ENCODE results near the gene LRRC8E.
"Not testable (repeated sequence)": the region's sequence is repeated elsewhere in the genome, so short reads cannot be mapped to it uniquely, and the experiment has no call there.

Gene LRRC8E

DNA sequence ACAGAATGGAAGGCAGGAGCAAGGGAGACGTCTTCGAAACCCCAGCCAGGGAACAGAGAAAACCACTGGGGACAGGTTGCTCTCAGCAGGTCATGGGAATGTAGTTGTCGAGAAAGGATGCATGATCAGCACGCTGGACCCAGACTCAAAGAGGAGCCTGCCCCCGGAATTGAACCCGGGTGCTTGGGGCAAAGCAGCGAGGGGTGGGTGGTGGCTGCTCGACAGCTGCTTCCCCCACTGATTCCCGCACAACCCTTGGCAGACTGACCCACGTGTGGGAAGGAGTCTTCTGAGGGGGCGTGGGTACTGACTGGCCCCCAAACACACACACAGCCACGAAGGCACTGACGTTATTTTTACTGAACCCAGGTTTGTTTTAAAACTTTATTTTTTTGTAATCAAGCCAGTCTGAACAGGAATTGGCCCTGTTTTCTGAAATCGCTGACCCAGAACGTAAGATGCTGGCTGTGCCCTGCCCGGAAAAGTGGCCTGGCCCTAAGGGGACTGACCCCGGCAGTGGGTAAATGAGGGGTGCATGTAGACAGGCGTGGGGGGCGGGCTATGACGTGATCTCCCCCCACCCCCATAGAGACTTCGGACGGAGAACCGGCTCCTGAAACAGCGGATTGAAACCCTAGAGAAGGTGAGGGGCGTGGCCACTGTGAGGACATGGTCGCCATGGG lies 32.7 kb upstream of the LRRC8E start:
- no peak for DNase-seq (ENCODE audit: low spot score)

DNA sequence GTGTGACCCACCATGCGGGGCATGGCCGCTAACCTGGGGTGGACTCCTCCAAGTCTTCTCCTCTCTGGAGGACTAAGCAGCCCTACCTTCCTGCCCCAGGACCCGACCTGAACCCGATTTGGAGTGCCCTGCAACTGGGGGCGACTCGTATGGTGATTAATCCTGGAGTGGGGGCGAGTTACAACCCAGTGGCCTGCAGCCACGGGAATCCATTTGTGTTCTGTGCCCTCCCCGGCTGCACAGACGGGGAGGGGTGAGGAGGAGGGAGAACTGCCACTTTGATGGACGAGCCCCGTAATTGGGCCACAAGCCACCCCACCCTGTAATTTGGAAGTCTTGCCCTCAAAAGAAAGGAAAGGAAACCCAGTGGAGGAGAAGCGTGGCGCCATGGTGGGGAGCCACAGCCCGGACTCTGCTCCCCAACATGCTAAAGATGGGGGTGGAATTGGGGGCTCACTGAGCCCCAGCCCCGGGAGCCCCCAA lies 32.2 kb upstream of the LRRC8E start:
- DNase-seq (ENCODE audit: low spot score) = no peak

DNA sequence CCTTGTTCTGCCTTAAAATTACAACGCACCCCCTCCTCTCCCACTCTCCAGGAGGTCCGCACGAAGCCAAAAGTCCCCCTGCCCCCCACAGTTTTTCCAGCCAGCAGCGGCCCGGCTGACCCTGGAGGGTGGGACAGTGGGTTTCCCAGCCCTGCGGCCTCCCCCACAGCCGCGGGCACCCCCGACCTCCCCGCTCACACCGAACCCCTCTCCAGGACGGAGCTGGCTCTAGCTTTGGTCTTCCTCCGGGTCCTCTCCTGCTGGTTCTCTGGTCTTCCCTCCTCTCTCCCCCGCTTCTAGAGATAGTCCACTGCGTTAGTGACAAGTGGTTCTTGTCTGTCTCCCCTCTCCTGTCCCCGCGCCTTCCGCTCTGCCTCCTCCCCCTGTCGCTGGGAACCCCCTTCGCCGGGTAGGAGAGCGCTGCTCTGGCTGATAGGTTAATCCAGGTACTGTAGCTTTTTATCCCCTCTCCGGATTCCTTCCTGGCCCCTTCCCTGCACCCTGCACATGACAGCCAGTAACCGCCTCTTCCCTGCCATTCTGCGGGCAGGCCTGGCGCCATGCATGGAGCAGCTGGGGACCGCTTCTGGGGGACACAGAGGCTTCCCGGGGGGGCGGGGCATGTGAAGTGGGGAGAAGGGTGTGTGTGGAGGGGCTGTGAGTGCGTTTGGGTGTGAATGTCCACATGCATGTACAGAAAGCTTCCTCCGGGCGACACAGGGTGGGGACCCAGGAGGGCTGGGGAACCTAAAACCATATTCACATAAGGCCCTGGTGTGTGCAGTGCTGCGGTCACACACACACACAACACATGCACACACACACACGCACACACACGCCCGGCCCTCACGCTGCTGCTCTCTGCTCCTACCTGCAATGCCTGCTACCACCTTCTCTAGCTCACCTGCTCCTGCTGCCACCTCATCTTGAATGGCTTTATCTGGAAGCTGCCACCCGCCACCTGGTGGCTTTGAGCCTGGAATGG lies 31.3 kb upstream of the LRRC8E start:
- DNase-seq (ENCODE audit: low spot score) = no peak

- no peak for DNase-seq (ENCODE audit: low spot score)
These were observed 30.6 kb upstream of the LRRC8E start for GRCh38 chr19:7857727-7858108.

DNA sequence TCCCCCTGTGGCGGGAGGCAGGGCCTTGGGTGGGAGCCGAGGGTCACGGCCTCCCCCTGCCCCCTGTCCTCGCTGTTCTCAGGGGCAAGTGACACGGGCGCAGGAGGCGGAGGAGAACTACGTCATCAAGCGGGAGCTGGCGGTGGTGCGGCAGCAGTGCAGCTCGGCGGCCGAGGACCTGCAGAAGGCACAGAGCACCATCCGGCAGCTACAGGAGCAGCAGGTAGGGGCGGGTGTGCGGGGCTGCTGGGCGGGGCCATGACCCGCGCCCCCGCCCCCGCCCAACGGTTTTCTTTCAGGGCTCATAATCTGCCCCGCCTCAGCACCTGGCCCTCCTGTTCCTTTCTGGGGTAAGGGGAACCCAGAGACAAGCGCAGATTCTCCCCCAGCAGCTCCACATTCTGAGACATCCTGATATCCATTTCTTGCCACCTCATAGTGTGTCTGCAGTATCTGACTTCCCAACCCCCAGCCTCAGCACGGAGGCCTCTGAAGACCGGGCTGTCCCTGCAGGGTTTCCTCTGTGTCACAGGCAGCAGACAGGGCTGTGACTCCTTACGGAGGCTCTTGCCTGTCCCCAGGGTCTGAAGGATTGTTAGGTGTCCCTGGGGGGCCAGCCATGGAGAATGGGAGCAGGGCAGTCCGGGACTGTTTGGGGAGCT lies 30.1 kb upstream of the LRRC8E start:
- DNase-seq (ENCODE audit: low spot score) = no peak

- not testable (repeated sequence) for DNase-seq (ENCODE audit: low spot score)
These were observed 29.2 kb upstream of the LRRC8E start for GRCh38 chr19:7859087-7859486.

DNA sequence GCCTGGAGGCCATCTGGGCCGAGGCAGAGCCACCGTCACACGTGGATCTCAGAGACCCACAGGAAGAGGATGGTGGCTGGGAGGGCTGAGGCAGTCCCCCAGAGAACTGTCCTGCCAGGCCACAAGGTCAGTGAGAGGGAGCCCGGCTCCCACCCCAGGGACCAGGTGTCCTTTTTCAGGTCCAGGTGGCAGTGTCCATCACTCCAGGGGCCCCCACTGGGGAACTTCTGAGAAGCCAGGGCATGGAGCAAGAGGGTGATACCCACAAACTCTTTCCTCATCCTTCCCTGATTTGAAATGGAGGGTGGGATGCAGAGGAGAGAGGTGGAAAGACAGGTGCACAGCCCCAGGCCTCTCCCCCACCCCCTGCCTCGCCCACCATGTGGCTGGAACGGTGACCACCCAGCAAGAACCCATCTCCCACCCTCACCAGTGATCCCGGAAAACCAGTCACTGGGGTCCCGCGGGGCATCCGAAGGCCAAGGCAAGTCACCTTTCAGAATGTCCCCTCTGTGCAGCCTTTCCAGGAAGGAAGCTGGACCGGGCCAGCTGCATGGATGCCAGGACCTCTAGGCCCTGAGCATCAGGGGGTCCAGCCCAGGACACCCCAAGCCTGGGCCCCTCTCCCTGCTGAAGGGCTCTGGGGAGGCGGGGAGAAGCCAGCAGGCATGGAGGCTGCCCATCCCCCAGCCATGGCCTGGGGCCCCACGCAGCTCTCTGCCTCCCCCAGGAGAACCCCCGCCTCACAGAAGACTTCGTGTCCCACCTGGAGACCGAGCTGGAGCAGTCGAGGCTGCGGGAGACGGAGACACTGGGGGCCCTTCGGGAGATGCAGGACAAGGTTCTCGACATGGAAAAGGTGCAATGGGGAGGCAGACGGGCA lies 28.2 kb upstream of the LRRC8E start:
- DNase-seq (ENCODE audit: low spot score) = no peak

DNA sequence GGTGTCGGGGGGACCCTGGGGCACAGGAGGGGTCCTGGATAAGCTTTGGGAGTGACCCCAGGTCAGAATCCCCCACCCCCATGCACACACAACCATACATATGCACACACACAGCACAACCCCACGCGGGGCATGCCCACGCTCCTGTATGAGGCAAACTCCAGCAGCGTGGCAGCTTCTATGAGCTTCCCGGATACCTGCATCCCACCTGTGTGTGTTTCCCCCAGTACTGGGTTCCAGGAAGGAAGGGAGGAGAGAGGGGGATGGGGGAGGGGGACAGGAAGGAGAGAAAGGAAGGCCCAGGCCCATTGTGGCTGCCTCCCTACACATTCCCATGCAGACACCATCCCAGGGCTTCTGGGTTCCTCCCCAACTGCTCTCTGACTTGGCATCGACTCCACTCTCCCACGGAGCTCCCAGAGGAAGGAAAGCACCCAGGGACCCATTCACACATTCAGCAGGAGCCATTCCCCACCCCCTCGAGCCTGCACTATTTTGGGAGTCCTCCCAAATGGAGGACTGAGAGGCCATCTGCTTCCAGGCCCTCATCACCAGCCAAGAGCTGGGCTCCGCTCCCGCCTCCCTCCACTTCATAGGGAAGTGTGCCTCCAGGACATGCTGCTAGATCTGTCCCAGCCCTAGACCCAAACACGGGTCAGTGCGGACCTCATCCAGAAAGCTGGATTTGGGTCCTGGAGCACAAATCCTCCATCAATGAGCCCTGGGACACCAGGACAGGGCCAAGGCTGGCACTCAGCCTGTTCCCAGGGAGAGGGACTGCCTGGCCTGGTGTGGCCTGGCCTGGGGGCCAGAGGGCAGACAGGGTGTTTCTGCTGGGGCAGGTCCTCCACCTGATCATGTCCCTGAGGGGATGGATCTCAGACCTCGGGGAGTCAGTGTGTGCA lies 27.3 kb upstream of the LRRC8E start:
- no peak for DNase-seq (ENCODE audit: low spot score)

- no peak for DNase-seq (ENCODE audit: low spot score)
These were observed 26.5 kb upstream of the LRRC8E start for GRCh38 chr19:7861619-7862412.

GRCh38 chr19:7862413-7862951 lies 25.8 kb upstream of the LRRC8E start:
- no peak for DNase-seq (ENCODE audit: low spot score)

- DNase-seq (ENCODE audit: low spot score) = no peak
These were observed 24.9 kb upstream of the LRRC8E start for GRCh38 chr19:7863157-7863970.

DNA sequence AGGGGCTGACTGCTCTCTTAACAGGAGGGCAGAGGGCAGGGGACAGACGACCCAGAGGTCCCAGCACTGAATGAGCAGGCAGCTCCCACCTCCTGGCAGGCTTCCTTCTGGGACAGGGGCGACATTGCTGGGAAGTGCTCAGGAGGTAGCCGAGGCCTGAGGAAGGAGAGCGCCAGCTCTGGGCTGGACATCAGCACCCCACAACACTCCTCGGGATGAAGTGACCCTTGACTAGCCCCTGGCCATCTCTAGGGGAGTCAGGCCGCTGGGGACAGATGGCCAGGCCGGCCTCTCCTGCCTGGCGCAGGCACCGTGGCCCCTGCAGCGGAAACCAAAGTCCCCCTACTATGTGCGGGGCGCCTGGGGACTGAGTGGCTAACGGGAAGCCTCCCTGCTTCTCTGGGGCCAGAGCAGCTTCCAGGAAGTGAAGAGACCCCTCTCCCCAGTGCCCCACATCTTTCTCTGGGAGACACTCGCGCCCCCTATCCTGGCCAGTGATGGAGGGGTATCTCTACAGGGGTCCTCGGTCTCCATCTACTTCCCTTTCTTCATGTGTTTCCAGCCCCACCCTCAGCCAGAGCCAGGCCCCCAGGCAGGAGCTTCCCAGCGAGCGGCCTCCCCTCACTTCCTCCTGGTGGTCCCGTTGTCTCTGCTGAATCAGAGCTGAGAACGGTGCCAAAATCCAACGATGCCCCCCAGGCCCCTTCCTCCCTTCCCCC lies 24.2 kb upstream of the LRRC8E start:
- no peak for DNase-seq (ENCODE audit: low spot score)

GRCh38 chr19:7864690-7865074 lies 23.6 kb upstream of the LRRC8E start:
- DNase-seq (ENCODE audit: low spot score) = no peak

DNA sequence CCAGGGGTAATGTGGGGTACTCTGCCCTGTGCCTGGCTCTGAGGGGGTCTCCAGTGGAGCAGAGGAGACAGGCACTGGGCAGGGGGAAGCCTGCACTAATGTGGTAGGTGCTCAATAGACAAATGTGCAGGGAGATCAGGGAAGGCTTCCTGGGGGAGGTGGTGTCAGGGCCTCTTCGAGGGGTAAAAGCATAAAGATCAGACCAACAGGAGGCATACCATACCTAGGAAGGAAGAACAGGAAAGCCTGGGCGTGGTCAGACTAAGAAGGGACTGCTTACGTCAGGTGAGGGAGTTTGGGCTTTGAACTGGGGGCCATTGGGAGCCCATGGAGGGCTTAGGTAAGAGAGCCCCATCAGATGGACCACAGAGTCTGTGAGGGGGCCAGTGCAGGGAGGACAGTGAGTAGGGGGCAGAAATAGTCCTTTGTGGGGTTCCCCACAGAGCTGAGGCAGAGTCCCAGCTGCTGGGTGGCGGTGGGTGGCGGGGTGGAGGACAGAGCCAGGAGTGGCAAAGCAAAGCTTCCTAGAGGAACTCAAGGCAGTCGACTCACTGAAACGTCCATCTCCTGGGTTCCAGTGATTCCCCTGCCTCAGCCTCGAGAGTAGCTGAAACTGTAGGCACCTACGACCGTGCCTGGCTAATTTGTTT lies 22.9 kb upstream of the LRRC8E start:
- no peak for DNase-seq (ENCODE audit: low spot score)

DNA sequence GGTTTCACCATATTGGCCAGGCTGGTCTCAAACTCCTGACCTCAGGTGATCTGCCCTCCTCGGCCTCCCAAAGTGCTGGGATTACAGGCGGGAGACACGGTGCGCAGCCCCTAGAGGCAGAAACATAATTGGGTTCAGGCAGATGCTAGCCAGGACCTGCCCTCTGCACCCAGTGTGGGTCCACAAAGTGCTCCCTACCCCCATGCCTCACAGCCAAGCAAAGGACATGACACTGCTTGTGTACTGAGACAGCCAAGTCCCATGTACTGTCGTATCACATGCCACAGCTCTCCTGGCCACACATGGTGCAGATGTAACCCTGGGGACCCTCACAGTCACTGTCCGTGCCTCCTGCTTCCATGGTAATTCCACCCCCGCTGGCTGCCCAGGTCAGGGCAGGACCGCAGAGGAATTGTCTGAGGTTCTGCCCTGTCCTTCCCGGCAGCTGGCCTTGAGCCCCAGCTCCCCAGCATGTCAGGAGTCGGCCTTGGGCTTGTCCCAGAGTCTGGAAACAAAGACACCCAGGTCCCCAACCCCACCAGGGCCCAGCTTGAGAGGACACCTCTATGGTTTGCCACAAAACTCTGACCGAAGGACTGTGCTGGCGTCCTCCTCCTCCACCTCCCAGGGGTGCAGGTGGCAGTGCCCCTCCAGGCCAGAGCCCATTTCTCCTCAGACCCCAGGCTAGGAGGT lies 21.8 kb upstream of the LRRC8E start:
- DNase-seq (ENCODE audit: low spot score) = no peak

DNA sequence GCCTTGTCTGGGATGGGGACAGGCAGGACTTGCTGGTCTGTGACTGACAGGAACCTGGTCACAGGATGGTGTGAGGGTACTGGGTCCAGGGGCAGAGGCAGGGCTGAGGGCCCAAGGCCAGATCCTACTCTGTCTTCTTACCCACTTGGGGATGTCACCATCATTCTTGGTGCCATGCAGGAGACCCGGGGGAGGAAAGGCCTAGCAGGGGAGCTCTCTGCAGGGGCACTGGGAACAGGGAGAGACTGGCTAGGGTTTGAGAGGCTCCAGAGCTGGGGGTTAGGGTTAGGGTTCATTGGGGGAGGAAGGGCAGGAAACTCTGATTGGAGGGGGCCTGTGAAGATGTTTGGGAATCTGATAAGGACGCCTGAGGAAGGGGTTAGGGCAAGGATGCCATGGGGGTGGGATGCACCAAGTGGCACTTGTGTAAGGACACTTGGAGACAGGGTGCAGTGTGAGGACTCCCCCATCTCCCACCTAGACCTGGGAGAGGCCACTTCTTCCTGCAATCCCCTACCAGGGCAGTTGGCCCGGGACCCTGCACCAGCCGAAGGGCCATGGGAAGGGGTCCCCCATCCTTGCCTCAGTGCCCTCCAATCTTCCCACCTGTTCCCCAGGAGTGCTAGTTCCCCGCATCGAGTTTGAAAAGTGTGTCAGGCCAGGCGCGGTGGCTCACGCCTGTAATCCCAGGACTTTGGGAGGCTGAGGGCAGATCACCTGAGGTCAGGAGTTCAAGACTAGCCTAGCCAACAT lies 21.0 kb upstream of the LRRC8E start:
- DNase-seq (ENCODE audit: low spot score) = no peak

Data from LoVo (cell line).